SK-N-DZ (cell line): ENCODE data around the gene PCDHGC4.

Experiments
- DNase-seq: peaks from one replicate; pipeline ENCODE4 v3.0.0-alpha.2; 2015; ENCODE audit warnings: low spot score

The PCDHGC4 gene

DNA sequence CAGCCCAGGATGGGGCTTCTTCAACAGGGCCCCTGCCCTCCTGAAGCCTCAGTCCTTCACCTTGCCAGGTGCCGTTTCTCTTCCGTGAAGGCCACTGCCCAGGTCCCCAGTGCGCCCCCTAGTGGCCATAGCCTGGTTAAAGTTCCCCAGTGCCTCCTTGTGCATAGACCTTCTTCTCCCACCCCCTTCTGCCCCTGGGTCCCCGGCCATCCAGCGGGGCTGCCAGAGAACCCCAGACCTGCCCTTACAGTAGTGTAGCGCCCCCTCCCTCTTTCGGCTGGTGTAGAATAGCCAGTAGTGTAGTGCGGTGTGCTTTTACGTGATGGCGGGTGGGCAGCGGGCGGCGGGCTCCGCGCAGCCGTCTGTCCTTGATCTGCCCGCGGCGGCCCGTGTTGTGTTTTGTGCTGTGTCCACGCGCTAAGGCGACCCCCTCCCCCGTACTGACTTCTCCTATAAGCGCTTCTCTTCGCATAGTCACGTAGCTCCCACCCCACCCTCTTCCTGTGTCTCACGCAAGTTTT lies 27.6 kb downstream of the PCDHGC4 start:
- DNase-seq: peak; percentile 42

DNA sequence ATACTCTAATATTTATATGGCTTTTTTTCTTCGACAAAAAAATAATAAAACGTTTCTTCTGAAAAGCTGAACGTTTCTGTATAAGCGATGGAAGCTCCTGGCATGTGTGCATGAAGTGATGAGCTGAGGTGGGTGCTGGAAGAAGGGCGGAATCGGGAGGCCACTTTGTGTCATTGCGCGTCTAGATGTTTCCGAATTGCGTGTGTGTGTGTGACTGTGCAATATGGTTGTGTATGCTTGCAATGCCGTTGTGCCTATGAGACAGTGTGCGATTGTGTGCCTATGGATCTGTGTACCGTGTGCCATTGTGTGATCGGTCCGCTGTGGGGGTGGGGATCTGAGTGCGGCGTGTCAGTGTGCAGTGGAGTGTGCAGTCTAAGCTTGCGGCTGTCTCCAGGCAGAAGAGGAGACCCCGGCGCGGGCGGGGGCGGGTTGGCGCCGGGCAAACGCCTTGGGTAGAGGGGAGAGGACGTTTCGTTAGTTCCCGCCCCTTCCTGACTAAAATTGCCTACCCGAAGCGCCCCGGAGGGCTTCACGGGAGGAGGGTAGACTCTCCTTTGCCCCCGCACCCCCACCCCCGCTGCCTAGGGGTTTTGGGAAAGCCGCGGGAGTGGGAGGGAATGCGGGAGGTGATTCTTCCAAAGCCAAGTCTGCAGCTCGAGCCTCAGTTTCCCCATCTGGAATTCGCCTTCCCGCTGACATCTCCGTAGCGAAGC lies 28.2 kb downstream of the PCDHGC4 start:
- DNase-seq: peak; percentile 61

DNA sequence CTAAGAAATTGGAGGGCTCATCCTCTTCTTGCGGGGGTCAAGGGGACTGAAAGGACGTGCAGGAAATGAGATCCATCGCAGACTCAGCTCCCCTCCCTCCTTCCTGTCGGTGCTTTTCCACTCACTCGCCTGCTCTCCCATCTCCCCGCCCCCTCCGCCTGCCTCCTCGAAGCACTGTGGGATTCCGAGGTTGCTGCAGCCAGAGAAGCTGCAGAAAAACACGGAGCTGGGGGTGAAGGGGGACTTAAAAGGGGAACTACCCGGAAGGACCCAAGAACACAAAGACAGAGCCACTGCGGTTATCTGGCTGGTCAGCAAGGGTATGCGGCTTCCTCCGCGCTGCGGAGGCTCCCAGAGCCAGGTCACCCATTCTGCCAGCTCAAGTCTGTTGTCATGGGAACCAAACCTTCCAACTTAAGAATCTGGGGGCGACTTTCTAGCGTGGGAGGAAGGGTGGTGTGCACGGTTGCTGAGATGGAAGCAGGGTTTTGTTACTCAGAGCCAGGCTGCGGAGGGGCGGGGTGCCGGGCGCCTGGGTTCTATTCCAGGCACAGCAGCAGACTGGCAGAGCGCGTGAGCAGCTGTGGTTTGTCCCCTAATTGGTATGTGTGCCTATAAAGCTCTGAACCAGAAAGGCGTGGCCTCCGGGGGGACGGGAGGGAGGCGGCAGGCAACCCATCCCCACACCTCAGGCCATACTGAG lies 28.9 kb downstream of the PCDHGC4 start:
- DNase-seq: peak; percentile 78

- DNase-seq: no peak
These were observed 29.7 kb downstream of the PCDHGC4 start for GRCh38 chr5:141514330-141515133.

- DNase-seq: no peak
These were observed 30.3 kb downstream of the PCDHGC4 start for GRCh38 chr5:141515141-141515540.

DNA sequence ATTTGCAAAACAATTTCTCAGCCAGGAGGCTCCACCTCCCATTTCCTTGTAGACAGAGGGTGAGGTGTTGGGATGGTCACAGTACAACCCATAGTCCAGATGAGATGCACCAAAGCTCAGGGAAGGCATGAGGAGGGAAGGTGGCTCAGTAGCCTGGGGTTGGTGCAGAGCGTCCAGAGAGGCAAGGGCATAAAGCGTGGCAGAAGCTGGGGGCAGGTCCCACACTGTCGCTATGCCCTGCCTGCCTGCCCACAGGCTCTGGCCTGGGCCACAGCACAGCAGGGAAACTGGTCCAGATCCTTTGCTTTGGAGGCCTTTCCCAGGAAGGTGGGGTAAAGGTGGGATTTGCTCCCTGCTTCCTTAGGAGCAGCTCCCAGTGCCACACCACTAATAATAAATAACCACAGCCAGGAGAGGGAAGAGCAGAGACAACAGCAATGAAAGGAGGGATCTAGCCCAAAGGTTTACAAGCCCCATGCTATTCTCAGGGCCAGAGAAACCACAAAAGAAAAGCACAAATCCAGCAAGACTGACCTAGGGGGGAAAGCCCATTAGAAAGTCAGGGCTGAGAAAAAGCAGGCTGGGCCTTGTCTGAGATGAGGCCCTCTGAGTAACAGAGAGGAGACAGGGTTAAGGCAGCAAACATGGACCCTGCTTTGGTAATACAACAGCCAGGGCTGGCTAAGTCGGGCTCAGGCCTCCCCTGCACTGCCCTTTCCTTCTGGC lies 31.3 kb downstream of the PCDHGC4 start:
- DNase-seq: no peak

GRCh38 chr5:141516672-141517025 lies 31.8 kb downstream of the PCDHGC4 start:
- no peak for DNase-seq

GRCh38 chr5:141517312-141517711 lies 32.5 kb downstream of the PCDHGC4 start:
- no peak for DNase-seq

- no peak for DNase-seq
These were observed 33.2 kb downstream of the PCDHGC4 start for GRCh38 chr5:141517880-141518617.

DNA sequence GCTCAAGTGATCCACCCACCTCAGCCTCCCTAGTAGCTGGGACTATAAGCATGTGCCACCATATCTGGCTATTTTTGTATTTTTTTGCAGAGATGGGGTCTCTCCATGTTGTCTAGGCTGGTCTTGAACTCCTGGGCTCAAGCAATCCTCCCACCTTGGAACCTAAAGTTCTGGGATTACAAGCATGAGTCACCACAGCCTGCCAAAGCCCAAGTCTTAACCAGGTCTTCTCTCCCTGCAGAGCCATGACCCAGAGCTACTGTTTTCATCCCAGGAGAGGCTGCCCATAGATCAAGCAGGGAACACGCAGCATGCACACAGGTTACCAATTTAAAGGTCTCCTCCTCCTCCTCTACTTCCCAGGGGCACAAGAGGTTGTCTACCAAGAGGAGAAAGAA lies 33.8 kb downstream of the PCDHGC4 start:
- DNase-seq: no peak

DNA sequence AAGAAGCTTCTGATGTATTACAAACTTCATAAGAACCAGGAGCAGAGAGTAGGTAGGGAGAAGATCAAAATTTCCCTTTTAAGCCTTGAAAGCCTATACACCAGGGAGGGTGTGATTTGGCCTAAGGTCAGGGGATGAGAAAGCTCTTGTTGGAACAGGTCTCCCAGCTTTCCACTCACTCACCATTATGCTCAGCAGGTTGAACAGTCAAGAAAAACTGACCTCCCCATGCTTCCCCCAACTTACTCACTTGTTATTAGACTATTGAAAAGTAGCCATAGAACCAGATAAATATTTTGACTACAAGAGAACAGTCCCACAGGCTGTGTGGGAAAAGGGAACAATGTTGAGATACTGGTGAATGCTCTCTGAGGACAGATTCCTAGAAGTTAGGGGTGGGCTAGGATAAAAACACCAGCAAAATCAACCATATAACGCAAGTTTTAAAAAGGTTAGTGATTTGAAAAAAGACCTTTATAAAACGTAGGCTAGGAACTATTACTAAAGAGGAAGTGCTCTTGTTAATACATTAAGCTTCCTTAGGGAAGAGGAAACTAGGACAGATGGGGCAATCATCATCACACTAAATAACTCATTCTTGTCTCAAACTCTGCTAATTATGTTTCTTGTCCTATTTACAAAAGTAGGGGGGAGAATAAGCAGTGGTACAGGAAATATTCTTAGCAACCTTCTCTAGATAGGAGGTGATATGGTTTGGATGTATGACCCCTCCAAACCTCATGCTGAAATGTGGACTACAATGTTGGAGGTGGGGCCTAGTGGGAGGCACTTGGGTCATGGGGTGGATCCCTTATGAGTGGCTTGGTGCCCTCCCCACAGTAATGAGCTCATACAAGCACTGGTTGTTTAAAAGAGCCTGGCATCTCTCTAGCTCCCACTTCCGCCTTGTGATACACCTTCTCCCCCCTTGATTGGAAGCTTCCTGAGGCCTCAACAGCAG lies 35.1 kb downstream of the PCDHGC4 start:
- DNase-seq: no peak

DNA sequence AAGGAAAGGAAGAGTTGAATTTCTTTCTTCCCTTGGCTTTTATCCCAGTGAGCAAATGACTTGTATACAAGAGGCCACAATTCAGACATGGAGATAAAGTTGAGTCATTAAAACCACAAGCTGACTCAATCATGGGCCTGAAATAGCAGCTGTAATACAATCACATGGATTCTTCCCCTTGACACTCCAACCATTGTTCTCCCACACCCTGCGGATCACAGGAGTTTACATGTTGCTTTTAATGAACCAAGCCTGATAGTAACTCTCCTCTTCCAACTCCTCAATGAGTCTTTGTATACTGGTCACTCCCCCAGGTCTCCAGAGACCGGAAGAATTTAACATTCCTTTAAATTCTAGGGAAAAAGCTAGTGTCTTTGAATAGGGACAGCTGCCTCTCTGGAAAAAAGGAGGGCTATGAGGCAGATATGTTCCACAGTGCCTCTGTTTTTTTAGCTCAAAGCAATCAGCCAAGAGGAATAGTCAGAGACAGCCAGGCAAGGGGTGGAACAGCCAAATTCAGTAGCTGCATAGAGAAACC lies 36.5 kb downstream of the PCDHGC4 start:
- DNase-seq: no peak

- no peak for DNase-seq
These were observed 37.5 kb downstream of the PCDHGC4 start for GRCh38 chr5:141522301-141522700.

GRCh38 chr5:141523991-141524390 lies 39.2 kb downstream of the PCDHGC4 start:
- DNase-seq: no peak

DNA sequence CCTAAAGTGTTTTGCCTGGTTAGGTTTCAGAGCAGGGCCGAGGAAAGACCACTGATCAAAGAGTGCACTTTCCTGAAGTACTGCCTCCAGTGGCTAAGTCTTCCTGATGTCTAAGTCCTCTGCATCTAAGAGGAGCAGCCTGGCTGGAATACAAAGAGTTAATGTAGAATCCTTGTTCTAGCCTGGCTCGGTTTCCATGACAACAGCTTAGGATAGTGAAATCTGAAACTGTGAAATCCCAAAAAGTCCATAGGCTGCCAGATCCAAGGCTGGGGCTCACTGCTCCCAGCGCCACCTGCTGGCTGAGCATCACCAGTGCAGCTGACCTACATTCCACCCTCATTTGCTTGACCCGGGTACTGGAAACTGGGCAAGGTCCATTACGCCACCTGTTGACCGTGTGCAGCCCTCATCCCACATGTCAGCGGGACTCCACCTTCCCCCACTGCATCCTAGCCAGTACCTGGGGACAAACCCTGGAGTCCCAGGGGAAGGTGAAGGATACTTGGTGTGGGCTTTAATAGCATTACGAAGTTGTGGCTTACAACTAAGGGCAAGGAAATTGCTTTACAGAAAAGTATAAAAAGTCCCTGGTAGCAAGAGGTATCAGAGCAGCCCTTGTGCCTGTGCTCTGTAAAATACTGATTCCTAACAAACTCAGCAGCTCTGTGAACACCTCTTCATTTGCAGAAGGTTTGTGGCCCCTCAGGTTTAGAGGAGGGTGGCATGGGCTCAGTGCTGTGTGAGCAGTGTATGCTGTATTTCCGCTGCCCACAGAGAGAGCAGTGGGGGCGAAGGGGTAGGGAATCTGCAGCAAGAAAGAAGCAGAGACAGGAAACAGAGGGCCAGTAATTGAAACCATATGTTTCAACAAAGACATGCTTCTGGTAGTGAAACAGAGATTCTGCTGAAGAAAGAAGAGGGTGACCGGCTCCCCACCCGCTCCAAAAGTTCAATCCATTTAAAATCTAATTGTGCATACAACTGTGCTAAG lies 40.1 kb downstream of the PCDHGC4 start:
- DNase-seq: peak; percentile 98

DNA sequence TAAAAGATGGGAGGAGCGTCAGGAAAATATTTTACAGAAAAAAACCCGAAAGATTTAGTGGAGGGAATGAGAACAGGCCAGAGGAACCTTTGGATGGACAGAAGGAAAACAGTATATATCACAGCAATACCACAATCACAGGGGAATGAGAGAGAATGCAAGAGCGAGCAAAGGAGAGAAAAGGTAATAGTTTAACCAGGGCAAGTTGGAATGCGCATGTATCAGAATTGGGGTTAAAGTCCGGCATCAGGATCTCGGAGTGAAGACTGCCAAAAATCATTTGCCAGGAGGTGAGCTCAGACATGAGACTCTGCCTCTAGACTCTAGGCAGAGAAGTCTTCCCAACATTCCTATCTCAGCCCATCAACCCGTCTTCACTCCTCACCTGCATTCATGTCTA lies 40.8 kb downstream of the PCDHGC4 start:
- no peak for DNase-seq

DNA sequence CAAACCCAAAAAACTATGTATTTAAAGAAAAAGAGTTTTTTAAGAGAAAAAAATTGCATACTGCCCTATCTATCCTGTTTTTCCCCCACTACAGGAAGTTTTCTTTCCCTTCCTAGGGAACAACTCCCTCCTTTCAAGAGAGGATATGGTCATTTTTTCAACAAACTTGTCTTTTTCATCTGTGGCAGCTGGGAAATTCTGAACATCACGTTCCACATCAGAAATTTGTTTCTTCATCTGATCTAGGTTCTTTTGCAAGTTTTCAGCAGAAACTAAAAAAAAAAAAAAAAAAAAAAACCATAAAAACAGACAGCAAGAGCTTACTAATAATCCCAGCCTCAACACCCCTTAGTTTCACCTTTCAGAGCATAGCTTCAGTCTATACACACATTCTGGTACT lies 42.6 kb downstream of the PCDHGC4 start:
- no peak for DNase-seq

- DNase-seq: no peak
These were observed 43.6 kb downstream of the PCDHGC4 start for GRCh38 chr5:141528291-141528984.
